Body of pancreas (tissue), 4 donors: ENCODE measurements around the gene KRTAP4-4. TPM values are rescaled to one million over a fixed set of nuclear protein-coding genes. Genes with fewer than 3 reads are reported as not detected.

ENCODE experiments used
- ATAC-seq: fragments of 150-250 bp; one replicate; pipeline ENCODE4 v1.9.1; 2016
- DNase-seq, 4 donors: peaks; one replicate each; pipeline ENCODE4 v3.0.0-alpha.2; 2019
- H3K27ac ChIP-seq, 4 donors: fragments of 200-600 bp; sonication (generic); 1 replicate in 3 of 4; 2 replicates in 1 of 4; pipeline versions ENCODE4 v1.5.1 to v1.6.1; 2016 to 2019; ENCODE audit warnings: mild to moderate bottlenecking in 1 of 4, mixed read lengths in 1 of 4, moderate library complexity in 1 of 4
- H3K27me3 ChIP-seq, 2 donors: fragments of 200-600 bp; sonication (generic); one replicate each; pipeline ENCODE4 v1.6.0; 2016; ENCODE audit warnings: mild to moderate bottlenecking in 1 of 2
- H3K36me3 ChIP-seq, 2 donors: fragments of 200-600 bp; sonication (generic); replicated peaks in 1 of 2; 2 replicates each; pipeline ENCODE4 v1.5.1; 2016; ENCODE audit warnings: low read depth in 2 of 2; ENCODE audit not compliant: insufficient read depth in 1 of 2
- H3K4me1 ChIP-seq: fragments of 200-600 bp; sonication (generic); one replicate; pipeline ENCODE4 v1.6.0; 2016
- H3K4me3 ChIP-seq, 2 donors: fragments of 200-600 bp; sonication (generic); 1 replicate in 1 of 2; 2 replicates in 1 of 2; pipeline ENCODE4 v1.5.1; 2016 to 2019
- H3K9me3 ChIP-seq, 3 donors: fragments of 200-600 bp; sonication (generic); 1 replicate in 2 of 3; 2 replicates in 1 of 3; pipeline ENCODE4 v1.5.1; 2016
- POLR2A ChIP-seq, 3 donors: fragments of 450-650 bp; IDR thresholded peaks; one replicate each; pipeline ENCODE4 v1.6.1; 2016; ENCODE audit warnings: antibody characterized with exemption in 3 of 3, mild to moderate bottlenecking in 2 of 3
- WGBS, 2 donors: methylation state at CpG; one replicate each; pipeline ENCODE4 v1.1.5; 2017; 5-methylcytosine and 5-hydroxymethylcytosine counted together
- intact Hi-C: fragments of 100-400 bp; cut with DNase I; formaldehyde crosslinking; loops from one replicate; pipeline ENCODE4 v1.15.1; 2023
- total RNA-seq, 2 donors: library from RNA; depleted of rRNA; stranded (reverse); fragments of >200 nt; gene quantifications; one replicate each; pipeline ENCODE4 v1.1.0, GENCODE V29; 2016
- TF ChIP-seq, protein P1 (sequence below), 7 experiments: fragments of 450-650 bp in 4 of 7; fragments of 200-600 bp in 3 of 7; sonication (generic) in 3 of 7; IDR thresholded peaks; one replicate each; pipeline ENCODE4 v1.5.1; 2016 to 2019; ENCODE audit warnings: antibody characterized with exemption in 7 of 7

The KRTAP4-4 gene
- total RNA-seq, 2 donors from 2014 or later, result not detected

DNA sequence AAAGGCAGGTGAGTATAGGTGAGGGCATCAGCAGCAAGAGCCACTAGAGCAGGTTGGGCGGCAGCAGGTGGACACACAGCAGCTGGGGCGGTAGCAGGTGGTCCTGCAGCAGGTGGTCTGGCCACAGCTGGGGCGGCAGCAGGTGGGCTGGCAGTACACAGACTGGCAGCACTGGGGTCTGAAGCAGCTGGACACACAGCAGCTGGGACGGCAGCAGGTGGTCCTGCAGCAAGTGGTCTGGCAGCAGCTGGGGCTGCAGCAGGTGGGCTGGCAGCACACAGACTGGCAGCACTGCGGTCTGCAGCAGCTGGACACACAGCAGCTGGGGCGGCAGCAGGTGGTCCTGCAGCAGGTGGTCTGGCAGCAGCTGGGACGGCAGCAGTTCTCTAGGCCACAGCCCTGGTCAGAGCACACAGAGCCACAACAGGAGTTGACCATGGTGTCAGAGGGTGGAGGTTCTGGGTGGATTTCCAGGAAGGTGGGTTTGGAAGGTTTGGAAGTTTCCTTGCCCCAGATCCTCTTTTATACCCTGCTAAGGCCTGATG lies 17.3 kb upstream of the KRTAP4-4 start, which contains the start of gene KRTAP4-2:
Gene KRTAP4-2 (minus strand): TSS at position 495 of the 545 bp plus-strand sequence. CDS start 57 bp downstream, at position 438.
- Histone ChIP-seq H3K36me3 (no peaks in the 10 kb centered on the region), H3K9me3 (no peaks in the 10 kb centered on the region), H3K27me3 (no peaks in the 10 kb centered on the region), H3K4me3 (no peak within 1 kb of the TSS), H3K4me1 (no peaks in the 10 kb centered on the region), H3K27ac (no peak within 1 kb of the TSS)
- 88% methylated on average over 5 to 6 of the region's 7 CpGs for WGBS, 2 donors
- intact Hi-C loops, result no loop called here
- no peak for DNase-seq
- TF ChIP-seq, protein P1, sequence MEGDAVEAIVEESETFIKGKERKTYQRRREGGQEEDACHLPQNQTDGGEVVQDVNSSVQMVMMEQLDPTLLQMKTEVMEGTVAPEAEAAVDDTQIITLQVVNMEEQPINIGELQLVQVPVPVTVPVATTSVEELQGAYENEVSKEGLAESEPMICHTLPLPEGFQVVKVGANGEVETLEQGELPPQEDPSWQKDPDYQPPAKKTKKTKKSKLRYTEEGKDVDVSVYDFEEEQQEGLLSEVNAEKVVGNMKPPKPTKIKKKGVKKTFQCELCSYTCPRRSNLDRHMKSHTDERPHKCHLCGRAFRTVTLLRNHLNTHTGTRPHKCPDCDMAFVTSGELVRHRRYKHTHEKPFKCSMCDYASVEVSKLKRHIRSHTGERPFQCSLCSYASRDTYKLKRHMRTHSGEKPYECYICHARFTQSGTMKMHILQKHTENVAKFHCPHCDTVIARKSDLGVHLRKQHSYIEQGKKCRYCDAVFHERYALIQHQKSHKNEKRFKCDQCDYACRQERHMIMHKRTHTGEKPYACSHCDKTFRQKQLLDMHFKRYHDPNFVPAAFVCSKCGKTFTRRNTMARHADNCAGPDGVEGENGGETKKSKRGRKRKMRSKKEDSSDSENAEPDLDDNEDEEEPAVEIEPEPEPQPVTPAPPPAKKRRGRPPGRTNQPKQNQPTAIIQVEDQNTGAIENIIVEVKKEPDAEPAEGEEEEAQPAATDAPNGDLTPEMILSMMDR (IDR thresholded peaks at IDR 0.05), result no peak
- no peak for TF ChIP-seq POLR2A (IDR thresholded peaks at IDR 0.05)
- no peak for ATAC-seq

DNA sequence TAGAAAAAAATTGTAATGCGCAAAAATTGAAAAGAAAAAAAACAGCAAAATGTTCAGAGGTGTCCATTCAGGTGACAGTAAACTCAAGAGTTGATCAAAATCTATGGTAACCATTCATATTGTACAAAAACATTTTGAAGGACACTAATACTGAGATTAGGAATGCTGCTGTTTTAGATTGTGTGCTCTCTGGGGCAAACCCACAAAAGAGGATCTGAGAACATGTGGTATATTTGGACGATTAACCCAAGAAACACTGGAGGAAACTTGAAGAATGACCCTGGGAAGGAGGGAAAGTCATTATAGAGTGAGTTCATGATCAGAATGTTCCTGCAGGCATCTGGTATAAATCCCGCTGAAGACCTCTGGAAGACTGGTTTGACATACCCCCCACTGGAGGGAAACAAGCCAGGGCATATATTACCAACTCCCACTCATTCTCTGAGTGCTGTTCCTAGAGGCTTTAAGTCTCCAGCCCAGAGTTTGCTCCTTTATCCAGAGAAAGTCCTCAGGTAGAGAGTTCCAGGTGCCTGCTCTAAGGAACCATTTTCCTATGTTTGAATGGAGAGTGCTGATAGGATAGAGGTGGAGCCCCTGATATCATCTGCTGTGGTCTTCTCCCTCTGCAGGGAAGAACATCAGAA lies 16.3 kb upstream of the KRTAP4-4 start:
- TF ChIP-seq, protein P1 (IDR thresholded peaks at IDR 0.05), result no peak
- TF ChIP-seq POLR2A (IDR thresholded peaks at IDR 0.05), result no peak
- Histone ChIP-seq H3K36me3 (no peaks in the 10 kb centered on the region), H3K4me3 (no peak overlapping the region), H3K4me1 (no peaks in the 10 kb centered on the region), H3K27ac (no peak overlapping the region), H3K27me3 (no peaks in the 10 kb centered on the region), H3K9me3 (no peaks in the 10 kb centered on the region)
- ATAC-seq, result no peak
- intact Hi-C loops, result no loop called here
- DNase-seq, result no peak
- WGBS, 2 donors, result 52 to 57% methylated on average over 3 of the region's 3 CpGs

DNA sequence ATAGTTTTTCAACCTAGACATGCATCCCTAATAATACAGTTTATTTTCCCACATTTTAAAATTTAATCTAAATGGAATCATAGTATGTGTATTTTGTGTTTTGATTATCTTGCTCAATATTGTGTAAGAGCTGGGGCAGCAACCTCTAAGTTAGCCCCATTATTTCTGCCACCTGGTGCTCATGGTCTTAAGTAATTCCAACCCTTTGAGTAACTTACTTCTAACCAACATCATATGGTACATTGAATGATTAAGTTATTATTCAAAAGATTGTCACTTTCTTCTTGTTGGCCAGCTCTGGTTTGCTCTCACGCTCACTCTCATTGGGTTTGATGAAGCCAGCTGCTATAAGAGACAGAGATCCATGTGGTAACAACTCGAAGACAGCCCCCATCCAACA lies 11.3 kb upstream of the KRTAP4-4 start:
- no peaks in the 10 kb centered on the region for H3K27me3 ChIP-seq
- no peaks in the 10 kb centered on the region for H3K36me3 ChIP-seq
- no peaks in the 10 kb centered on the region for H3K4me1 ChIP-seq
- H3K9me3 ChIP-seq, result no peaks in the 10 kb centered on the region
- no peak for TF ChIP-seq POLR2A (IDR thresholded peaks at IDR 0.05)
- TF ChIP-seq, protein P1 (IDR thresholded peaks at IDR 0.05), result no peak
- no peak overlapping the region for H3K4me3 ChIP-seq
- 60 to 74% methylated on average over 2 of the region's 2 CpGs for WGBS, 2 donors
- DNase-seq, result no peak
- ATAC-seq, result no peak
- no peak overlapping the region for H3K27ac ChIP-seq
- intact Hi-C loops, result no loop called here

DNA sequence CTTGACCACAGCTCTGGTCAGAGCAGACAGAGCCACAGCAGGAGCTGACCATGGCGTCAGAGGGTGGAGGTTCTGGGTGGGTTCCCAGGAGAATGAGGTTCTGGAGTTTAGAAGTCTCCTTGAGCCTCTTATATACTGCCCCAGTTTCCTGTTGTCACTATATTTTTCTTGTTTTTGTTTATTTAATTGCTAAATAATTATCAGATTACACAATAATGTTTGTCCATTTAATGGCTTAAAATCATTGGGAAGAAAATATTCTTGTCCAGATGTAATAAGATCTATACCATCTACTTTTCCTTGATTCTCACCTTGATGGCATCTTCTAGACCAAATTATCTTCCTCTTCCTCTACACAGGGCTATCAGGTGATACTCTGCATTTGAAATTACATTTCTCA lies 7.6 kb upstream of the KRTAP4-4 start, which contains the start of gene KRTAP4-3:
Gene KRTAP4-3 (minus strand): TSS at position 101 of the 400 bp plus-strand sequence. CDS start 49 bp downstream, at position 52.
- intact Hi-C loops, result no loop called here
- 58 to 70% methylated on average over 1 of the region's 1 CpG for WGBS, 2 donors
- Histone ChIP-seq H3K4me1 (no peaks in the 10 kb centered on the region), H3K9me3 (no peaks in the 10 kb centered on the region), H3K27ac (no peak within 1 kb of the TSS), H3K27me3 (no peaks in the 10 kb centered on the region), H3K36me3 (no peaks in the 10 kb centered on the region), H3K4me3 (no peak within 1 kb of the TSS)
- DNase-seq (no peak), ATAC-seq (no peak)
- no peak for TF ChIP-seq POLR2A (IDR thresholded peaks at IDR 0.05)
- TF ChIP-seq, protein P1 (IDR thresholded peaks at IDR 0.05), result no peak

DNA sequence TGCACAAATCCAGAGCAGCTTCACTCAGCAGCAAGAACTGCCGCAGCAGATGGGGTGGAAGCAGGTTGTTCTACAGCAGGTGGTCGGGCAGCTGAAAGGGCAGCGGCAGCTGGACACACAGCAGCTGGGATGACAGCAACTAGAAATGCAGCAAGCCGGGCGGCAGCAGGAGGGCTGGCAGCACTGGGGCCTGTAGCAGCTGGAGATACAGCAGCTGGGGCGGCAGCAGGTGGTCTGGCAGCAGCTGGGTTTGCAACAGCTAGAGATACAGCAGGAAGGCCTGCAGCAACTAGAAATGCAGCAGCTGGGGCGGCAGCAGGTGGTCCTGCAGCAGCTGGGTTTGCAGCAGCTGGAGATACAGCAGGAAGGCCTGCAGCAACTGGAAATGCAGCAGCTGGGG lies 7.0 kb upstream of the KRTAP4-4 start:
- DNase-seq (no peak), ATAC-seq (no peak)
- Histone ChIP-seq H3K4me3 (no peak overlapping the region), H3K4me1 (no peaks in the 10 kb centered on the region), H3K36me3 (no peaks in the 10 kb centered on the region), H3K27ac (no peak overlapping the region), H3K27me3 (no peaks in the 10 kb centered on the region), H3K9me3 (no peaks in the 10 kb centered on the region)
- WGBS, 2 donors, result 63 to 65% methylated on average over 3 to 7 of the region's 7 CpGs
- TF ChIP-seq, protein P1 (IDR thresholded peaks at IDR 0.05), result no peak
- no peak for TF ChIP-seq POLR2A (IDR thresholded peaks at IDR 0.05)
- intact Hi-C loops, result no loop called here
